GM12864 (cell line): ENCODE results near the gene TEAD2.

ENCODE experiments used
- DNase-seq: peaks from one replicate; pipeline ENCODE4 v3.0.0-alpha.2; 2011; ENCODE audit warnings: low read depth
- H3K4me3 ChIP-seq: 2 replicates; pipeline ENCODE4 v1.5.1; 2011; ENCODE audit warnings: mild to moderate bottlenecking, low read depth, low read length, control low read depth
- TF ChIP-seq, protein P1 (sequence below): IDR thresholded peaks from 2 replicates; pipeline ENCODE4 v1.5.1; 2011; ENCODE audit warnings: low read depth, mild to moderate bottlenecking, moderate library complexity, low read length, control low read depth, inconsistent platforms; ENCODE audit errors: missing control alignments

TEAD2 gene

DNA sequence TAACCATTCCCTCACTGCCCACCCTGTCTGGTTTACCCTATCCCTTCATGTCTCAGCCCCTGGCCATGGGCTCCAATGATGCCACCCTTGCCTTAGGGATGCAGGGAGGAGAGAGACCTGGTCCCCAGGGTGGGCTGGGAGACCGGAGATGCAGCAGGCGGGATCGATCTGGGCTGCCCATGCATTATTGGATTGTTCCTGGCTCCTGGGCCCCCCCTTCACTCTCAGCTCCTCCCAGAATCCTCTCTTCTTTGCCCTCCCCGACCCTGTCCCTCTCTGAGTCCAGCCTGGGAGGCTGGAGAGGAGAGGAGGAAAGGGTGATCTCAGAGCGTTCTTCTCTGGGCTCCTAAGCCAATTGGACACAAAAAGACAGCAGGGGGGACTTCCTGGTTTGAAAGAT lies 31.7 kb upstream of the TEAD2 start:
- no peak for DNase-seq
- H3K4me3 ChIP-seq: no peak overlapping the region
- TF ChIP-seq, protein P1, sequence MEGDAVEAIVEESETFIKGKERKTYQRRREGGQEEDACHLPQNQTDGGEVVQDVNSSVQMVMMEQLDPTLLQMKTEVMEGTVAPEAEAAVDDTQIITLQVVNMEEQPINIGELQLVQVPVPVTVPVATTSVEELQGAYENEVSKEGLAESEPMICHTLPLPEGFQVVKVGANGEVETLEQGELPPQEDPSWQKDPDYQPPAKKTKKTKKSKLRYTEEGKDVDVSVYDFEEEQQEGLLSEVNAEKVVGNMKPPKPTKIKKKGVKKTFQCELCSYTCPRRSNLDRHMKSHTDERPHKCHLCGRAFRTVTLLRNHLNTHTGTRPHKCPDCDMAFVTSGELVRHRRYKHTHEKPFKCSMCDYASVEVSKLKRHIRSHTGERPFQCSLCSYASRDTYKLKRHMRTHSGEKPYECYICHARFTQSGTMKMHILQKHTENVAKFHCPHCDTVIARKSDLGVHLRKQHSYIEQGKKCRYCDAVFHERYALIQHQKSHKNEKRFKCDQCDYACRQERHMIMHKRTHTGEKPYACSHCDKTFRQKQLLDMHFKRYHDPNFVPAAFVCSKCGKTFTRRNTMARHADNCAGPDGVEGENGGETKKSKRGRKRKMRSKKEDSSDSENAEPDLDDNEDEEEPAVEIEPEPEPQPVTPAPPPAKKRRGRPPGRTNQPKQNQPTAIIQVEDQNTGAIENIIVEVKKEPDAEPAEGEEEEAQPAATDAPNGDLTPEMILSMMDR: no peak

DNA sequence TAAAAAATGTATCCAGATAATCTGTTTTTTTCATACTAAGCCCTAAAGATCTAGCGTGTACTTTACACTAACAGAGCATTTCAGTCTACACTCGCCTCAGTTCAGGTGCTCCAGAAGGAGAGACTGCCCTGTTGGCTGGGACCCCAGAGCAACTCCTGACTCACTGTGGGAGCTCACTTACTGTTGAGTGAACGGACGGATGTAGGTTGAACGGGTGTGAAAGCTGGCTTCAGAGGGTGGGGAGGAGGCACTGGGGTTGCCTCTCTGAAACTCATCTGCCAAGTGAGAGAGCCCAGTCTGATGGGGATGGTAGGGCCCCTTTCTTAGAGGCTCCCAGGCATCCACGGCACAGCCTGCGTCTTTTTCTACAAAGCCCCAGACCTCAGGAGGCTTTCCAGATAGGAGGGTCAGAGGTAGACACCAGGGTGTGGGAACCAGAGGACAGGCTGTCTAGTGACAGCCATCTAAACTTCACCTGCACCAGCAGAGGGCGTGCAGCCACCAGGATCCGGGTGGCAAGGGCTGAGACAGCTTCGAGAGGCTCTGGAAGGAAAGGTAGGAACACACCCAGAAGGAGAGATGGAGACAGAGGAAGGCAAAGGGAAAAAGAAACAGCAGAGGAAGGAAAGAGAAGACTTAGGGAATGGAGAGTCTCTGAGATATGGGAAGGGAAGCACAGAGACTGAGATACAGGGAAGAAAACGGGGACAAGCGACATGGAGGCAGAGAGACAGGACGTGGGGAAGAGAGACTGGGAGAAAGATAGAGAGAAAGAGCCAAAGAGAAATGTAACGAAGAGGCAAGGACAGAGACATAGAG lies 29.6 kb upstream of the TEAD2 start:
- H3K4me3 ChIP-seq: no peak overlapping the region
- peak; percentile 42 for DNase-seq
- TF ChIP-seq, protein P1: peak; percentile 93

DNA sequence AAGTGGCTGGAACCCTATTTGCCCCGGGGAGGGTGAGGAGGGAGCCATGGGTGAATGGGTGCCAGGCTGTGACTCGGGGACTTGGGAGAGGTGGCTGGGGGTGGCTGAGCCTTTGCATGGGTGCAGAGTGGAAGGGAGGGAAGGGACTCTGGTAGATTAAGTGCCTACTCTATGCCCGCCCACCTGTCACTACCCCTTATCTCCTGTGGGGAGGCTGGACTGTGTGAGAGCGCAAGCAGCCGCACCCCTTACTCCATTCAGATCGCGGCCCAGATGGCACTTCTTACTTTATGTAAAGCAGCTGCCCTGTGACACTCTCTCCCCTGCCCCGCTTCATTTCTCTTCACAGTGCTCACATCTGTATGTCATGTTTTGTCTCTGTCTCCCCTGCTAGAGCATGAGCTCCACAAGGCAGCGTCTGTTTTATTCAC lies 28.7 kb upstream of the TEAD2 start:
- no peak overlapping the region for H3K4me3 ChIP-seq
- DNase-seq: no peak
- TF ChIP-seq, protein P1: no peak

DNA sequence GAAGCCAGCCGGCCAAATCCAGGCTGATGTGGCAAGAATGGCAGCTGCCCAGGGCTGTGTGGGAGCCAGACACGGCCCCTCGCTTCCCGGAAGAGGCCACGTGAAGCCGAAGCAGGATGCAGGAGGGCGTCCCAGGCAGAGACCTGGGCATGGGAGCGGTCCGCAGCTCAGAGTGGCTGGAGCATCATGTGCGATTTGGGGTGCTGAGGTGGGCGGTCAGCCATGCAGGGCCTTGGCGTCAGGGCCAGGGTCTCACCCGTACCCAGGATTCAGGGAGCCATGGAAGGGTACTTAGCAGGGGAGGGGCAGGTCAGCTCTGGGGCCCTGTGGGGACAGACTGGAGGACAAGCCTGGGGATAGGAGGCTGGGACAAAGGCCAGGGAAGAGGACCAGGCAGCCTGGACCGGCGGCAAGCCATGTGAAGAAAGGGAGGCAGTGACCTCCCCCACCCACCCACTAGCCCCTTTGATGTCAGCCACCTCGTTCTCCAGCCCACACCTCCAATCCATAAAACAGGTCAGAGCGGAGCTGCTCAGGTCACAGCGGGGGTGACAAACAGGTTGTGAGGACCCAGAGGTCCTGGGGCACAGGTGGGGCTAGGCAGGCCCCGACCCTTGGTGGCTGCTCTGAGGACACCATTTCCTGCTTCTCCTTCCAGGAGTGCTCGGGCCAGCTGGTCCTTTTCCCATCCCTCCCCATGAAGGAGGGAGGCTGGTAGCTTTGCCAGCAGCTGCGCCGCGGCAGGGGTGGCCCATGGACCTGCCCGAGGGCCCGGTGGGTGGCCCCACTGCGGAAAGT lies 28.1 kb upstream of the TEAD2 start:
- no peak for DNase-seq

DNA sequence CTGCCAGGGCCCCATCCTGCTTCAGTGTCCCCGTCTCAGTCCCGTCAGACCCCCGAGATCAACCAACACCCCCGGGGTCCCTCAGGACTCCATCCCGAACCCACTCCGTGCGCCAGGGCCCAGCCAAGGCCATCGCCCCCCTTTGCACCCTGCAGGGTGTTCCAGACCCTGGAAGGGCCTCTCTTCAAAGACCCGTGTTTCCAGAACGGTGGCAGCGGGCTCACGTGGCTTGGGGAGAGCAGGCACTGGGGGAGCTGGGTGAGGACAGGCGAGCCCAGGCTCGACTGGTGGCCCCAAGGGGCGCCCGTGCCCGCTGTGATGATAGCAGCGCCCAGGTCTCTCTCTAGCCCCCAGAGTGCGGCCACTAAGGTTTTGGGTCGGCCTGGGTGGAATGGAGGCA lies 27.2 kb upstream of the TEAD2 start:
- H3K4me3 ChIP-seq: no peak overlapping the region
- TF ChIP-seq, protein P1: no peak
- DNase-seq: no peak

More for the DNA sequence above, 28.1 kb upstream of the TEAD2 start:
- H3K4me3 ChIP-seq: no peak overlapping the region
- TF ChIP-seq, protein P1: no peak

DNA sequence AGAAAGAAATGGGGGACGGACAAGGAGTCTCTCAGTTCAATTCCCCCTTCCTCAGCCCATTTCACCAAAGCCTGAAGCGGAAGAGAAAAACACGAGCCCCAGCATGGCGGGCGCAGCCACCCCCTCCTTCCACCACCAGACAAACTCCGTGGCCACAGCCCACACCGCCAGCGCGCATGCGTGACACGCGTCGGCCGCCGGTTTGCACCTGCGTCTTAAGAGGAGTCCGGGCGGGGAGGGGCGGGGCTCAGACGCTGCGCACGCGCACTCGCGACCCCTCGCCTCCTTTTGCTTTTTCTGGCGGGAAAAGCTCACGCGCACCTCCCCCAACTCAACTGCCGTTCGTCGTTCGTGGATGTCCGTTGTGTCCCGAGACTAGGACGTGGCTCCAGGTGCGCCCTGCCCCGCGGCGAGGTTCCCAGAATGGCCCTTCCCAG lies 25.7 kb upstream of the TEAD2 start, which contains the start of gene KASH5:
TSS of gene KASH5 (plus strand) at position 314 of the 437 bp plus-strand sequence. CDS start 2,635 bp downstream, outside the sequence.
- no peak for DNase-seq
- TF ChIP-seq, protein P1: no peak
- H3K4me3 ChIP-seq: no peak within 1 kb of the TSS
